H1 (cell line): ENCODE measurements around the gene PPP1R3G. TPM values are rescaled to one million over a fixed set of nuclear protein-coding genes. Genes with fewer than 3 reads are reported as not detected.

Experiments used
- CTCF ChIA-PET: fragments of 300-600 bp; sonication (Branson Sonifier 250); formaldehyde crosslinking; loops from one replicate; lab custom pipeline; 2021; ENCODE audit not compliant: partially characterized antibody; lab: Charles Lee
- POLR2A ChIA-PET: fragments of 300-600 bp; sonication (Branson Sonifier 250); formaldehyde crosslinking; loops from one replicate; lab custom pipeline; 2021; ENCODE audit warnings: inconsistent platforms; ENCODE audit not compliant: partially characterized antibody; lab: Charles Lee
- DNase-seq, 2 experiments: peaks; one replicate each; pipeline versions ENCODE4 v3.0.0 to v3.0.0-alpha.2; 2010 to 2022; ENCODE audit warnings: low spot score in 2 of 2, low read depth in 1 of 2, mixed read lengths in 1 of 2
- FAIRE-seq: peaks from 2 replicates; lab custom pipeline; 2011; peaks lifted over from hg19 to GRCh38; lab: Jason Lieb, UNC
- H2AFZ ChIP-seq: 2 replicates; pipeline ENCODE4 v1.8.1; 2012; ENCODE audit warnings: low read length, inconsistent platforms
- H2AK5ac ChIP-seq: 2 replicates; pipeline ENCODE4 v1.6.1; 2013; ENCODE audit warnings: low read depth, low read length
- H2BK120ac ChIP-seq: replicated peaks from 2 replicates; pipeline ENCODE3; 2013; ENCODE audit warnings: low read depth, low read length, inconsistent platforms
- H2BK12ac ChIP-seq: 2 replicates; pipeline ENCODE4 v1.6.1; 2013; ENCODE audit warnings: low read depth, low read length
- H2BK15ac ChIP-seq: 2 replicates; pipeline ENCODE4 v1.6.1; 2013; ENCODE audit warnings: low read length
- H2BK20ac ChIP-seq: 2 replicates; pipeline ENCODE4 v1.6.1; 2013; ENCODE audit warnings: low read length
- H2BK5ac ChIP-seq: 2 replicates; pipeline ENCODE4 v1.6.1; 2013; ENCODE audit warnings: low read depth, low read length
- H3K14ac ChIP-seq: 2 replicates; pipeline ENCODE4 v1.6.1; 2013; ENCODE audit warnings: inconsistent platforms; ENCODE audit not compliant: insufficient read length
- H3K18ac ChIP-seq: 2 replicates; pipeline ENCODE4 v1.6.1; 2013; ENCODE audit warnings: low read length; ENCODE audit errors: extremely low read depth
- H3K23ac ChIP-seq: 2 replicates; pipeline ENCODE4 v1.6.1; 2013; ENCODE audit warnings: inconsistent platforms; ENCODE audit not compliant: insufficient read length
- H3K23me2 ChIP-seq: 2 replicates; pipeline ENCODE4 v1.6.1; 2013; ENCODE audit warnings: low read depth, low read length
- H3K27ac ChIP-seq: 2 replicates; pipeline ENCODE4 v1.6.1; 2011; ENCODE audit warnings: low read depth, low read length, inconsistent platforms
- H3K27me3 ChIP-seq, 4 experiments: replicated peaks in 1 of 4; 1 replicate in 1 of 4; 2 replicates in 3 of 4; pipeline versions ENCODE4 v1.6.1 to v1.8.1; 2011 to 2013; ENCODE audit warnings: low read length in 3 of 4, mild to moderate bottlenecking in 3 of 4, inconsistent platforms in 2 of 4, mixed read lengths in 2 of 4, moderate library complexity in 1 of 4; ENCODE audit not compliant: control insufficient read depth in 3 of 4, insufficient read depth in 3 of 4; ENCODE audit errors: extremely low read depth in 1 of 4
- H3K36me3 ChIP-seq, 4 experiments: 2 replicates each; pipeline versions ENCODE4 v1.6.1 to v1.8.1; 2011 to 2013; ENCODE audit warnings: mild to moderate bottlenecking in 4 of 4, low read length in 3 of 4, moderate library complexity in 2 of 4, control low read depth in 1 of 4, inconsistent platforms in 1 of 4; ENCODE audit not compliant: insufficient read depth in 4 of 4, control insufficient read depth in 2 of 4
- H3K4ac ChIP-seq: replicated peaks from 2 replicates; pipeline ENCODE3; 2013; ENCODE audit warnings: low read length, low read depth, mixed read lengths, inconsistent platforms; ENCODE audit not compliant: insufficient read length
- H3K4me1 ChIP-seq, 4 experiments: replicated peaks in 1 of 4; 1 replicate in 1 of 4; 2 replicates in 3 of 4; pipeline versions ENCODE4 v1.6.1 to v1.8.1; 2011 to 2013; ENCODE audit warnings: low read length in 3 of 4, inconsistent platforms in 2 of 4, mixed read lengths in 1 of 4; ENCODE audit not compliant: insufficient read depth in 4 of 4, control insufficient read depth in 3 of 4
- H3K4me2 ChIP-seq, 2 experiments: 2 replicates each; pipeline versions ENCODE4 v1.6.1 to v1.8.1; 2011 to 2013; ENCODE audit warnings: low read depth in 2 of 2, low read length in 2 of 2, control low read depth in 1 of 2, inconsistent platforms in 1 of 2, mild to moderate bottlenecking in 1 of 2; ENCODE audit not compliant: insufficient read depth in 1 of 2
- H3K4me3 ChIP-seq, 4 experiments: fragments of 200-600, 300-600 bp in 1 of 4; sonication (generic), shearing (Covaris generic), sonication (Bioruptor Twin) in 1 of 4; 2 replicates each; pipeline versions ENCODE4 v1.5.1 to v1.8.1; 2011 to 2016; ENCODE audit warnings: low read length in 4 of 4, low read depth in 3 of 4, control low read depth in 2 of 4, inconsistent platforms in 2 of 4, mild to moderate bottlenecking in 2 of 4, mixed read lengths in 1 of 4, moderate library complexity in 1 of 4; ENCODE audit not compliant: insufficient read depth in 2 of 4; ENCODE audit errors: extremely low read depth in 1 of 4
- H3K56ac ChIP-seq: replicated peaks from 2 replicates; pipeline ENCODE3; 2013; ENCODE audit warnings: low read depth, mild to moderate bottlenecking, mixed read lengths, low read length, inconsistent platforms; ENCODE audit not compliant: insufficient read length
- H3K79me1 ChIP-seq: 2 replicates; pipeline ENCODE4 v1.6.1; 2013; ENCODE audit warnings: low read depth, low read length, control low read depth
- H3K79me2 ChIP-seq, 2 experiments: 2 replicates each; pipeline versions ENCODE4 v1.6.1 to v1.8.1; 2012 to 2013; ENCODE audit warnings: low read length in 2 of 2, mild to moderate bottlenecking in 2 of 2, inconsistent platforms in 1 of 2; ENCODE audit not compliant: insufficient read depth in 2 of 2, control insufficient read depth in 1 of 2
- H3K9ac ChIP-seq, 4 experiments: replicated peaks in 1 of 4; 1 replicate in 1 of 4; 2 replicates in 3 of 4; pipeline versions ENCODE4 v1.6.1 to v1.8.1; 2011 to 2013; ENCODE audit warnings: low read depth in 3 of 4, low read length in 3 of 4, control low read depth in 2 of 4, mild to moderate bottlenecking in 2 of 4, moderate library complexity in 2 of 4, inconsistent platforms in 1 of 4; ENCODE audit errors: extremely low read depth in 1 of 4
- H3K9me3 ChIP-seq, 2 experiments: 2 replicates each; pipeline versions ENCODE4 v1.6.1 to v1.8.1; 2012 to 2013; ENCODE audit warnings: mild to moderate bottlenecking in 2 of 2, moderate library complexity in 2 of 2, control low read depth in 1 of 2, inconsistent platforms in 1 of 2, low read depth in 1 of 2, low read length in 1 of 2, mixed read lengths in 1 of 2; ENCODE audit not compliant: insufficient read depth in 2 of 2
- H4K20me1 ChIP-seq, 2 experiments: replicated peaks in 1 of 2; 2 replicates each; pipeline versions ENCODE3 to v1.8.1; 2011 to 2013; ENCODE audit warnings: inconsistent platforms in 2 of 2, low read length in 2 of 2, mild to moderate bottlenecking in 1 of 2; ENCODE audit not compliant: insufficient read depth in 2 of 2, control insufficient read depth in 1 of 2
- H4K5ac ChIP-seq: 2 replicates; pipeline ENCODE4 v1.6.1; 2013; ENCODE audit warnings: low read length, low read depth, mixed read lengths, inconsistent platforms; ENCODE audit not compliant: insufficient read length
- H4K8ac ChIP-seq: 2 replicates; pipeline ENCODE4 v1.8.0; 2013; ENCODE audit warnings: mild to moderate bottlenecking, moderate library complexity, low read length, inconsistent platforms; ENCODE audit not compliant: insufficient read depth; ENCODE audit errors: extremely low read depth
- H4K91ac ChIP-seq: replicated peaks from 2 replicates; pipeline ENCODE3; 2013; ENCODE audit warnings: low read length, mixed read lengths, inconsistent platforms; ENCODE audit not compliant: insufficient read length
- YY1 ChIP-seq: IDR thresholded peaks from 2 replicates; pipeline ENCODE4 v1.6.1; 2011; ENCODE audit warnings: low read depth, mild to moderate bottlenecking, low read length
- WGBS, 2 experiments: shearing (Covaris generic) in 1 of 2; methylation state at CpG; one replicate each; pipeline versions ENCODE4 v1.1.6 to v1.1.7; 2013 to 2015; ENCODE audit warnings: low lambda C conversion rate in 2 of 2, mixed read lengths in 2 of 2, inconsistent platforms in 1 of 2, low coverage in 1 of 2, missing lambda C conversion rate in 1 of 2; ENCODE audit not compliant: insufficient replicate concordance in 2 of 2, insufficient coverage in 1 of 2, insufficient read length in 1 of 2; ENCODE audit errors: extremely low coverage in 1 of 2, missing lambda C conversion rate in 1 of 2; 5-methylcytosine and 5-hydroxymethylcytosine counted together
- polyA plus RNA-seq, 7 experiments: library from polyadenylated mRNA; depleted of rRNA in 3 of 7; stranded (reverse) in 5 of 7; unstranded in 2 of 7; fragments of >200 nt in 5 of 7; fragments of 200-250 nt in 2 of 7; gene quantifications; 1 replicate in 5 of 7; 2 replicates in 1 of 7; 4 replicates in 1 of 7; pipeline versions ENCODE4 v1.2.1 to v1.2.3, GENCODE V29; 2011 to 2013; ENCODE audit warnings: missing spikeins in 2 of 7, mixed read lengths in 2 of 7
- total RNA-seq: library from RNA; stranded (reverse); fragmentation: NEBNext Ultra II Directional; extraction: Animal tissue kit (Norgen Biotek cat#: 25700); gene quantifications from 2 replicates; pipeline ENCODE4 v1.2.1, GENCODE V29; 2021
- TF ChIP-seq, protein P1 (sequence below), 3 experiments: IDR thresholded peaks; 1 replicate in 2 of 3; 2 replicates in 1 of 3; pipeline versions ENCODE4 v1.5.1 to v1.6.1; 2011; ENCODE audit warnings: low read length in 3 of 3, mild to moderate bottlenecking in 3 of 3, inconsistent platforms in 2 of 3, low read depth in 1 of 3, moderate library complexity in 1 of 3; ENCODE audit not compliant: insufficient read depth in 1 of 3; ENCODE audit errors: control extremely low read depth in 1 of 3

The PPP1R3G gene
- total and polyA plus RNA-seq, 2 of the 8 experiments (the other 6 are each of a cell fraction or from before 2014, with no cell fraction given) = 0.03 to 0.09 TPM

DNA sequence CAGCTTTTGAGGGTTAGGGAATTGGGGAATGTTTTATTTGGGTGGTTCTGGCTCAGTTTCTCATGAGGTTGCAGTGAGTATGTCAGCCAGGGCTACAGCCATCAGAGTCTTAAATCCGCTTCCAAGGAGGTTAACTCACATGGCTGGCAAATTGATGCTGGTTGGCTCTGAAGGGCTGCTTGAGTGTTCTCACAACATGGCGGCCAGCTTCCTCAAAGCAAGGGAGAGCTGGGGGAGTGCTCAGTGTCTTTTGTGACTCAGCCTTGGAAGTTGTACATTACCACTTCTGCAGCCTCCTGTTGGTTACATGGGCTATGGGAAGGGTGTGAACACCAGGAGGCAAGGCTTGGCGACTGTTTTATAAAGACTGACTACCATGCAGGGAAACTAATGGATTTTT, 17.8 kb upstream of the PPP1R3G start:
- FAIRE-seq (no peak), DNase-seq (no peak)
- H4K8ac ChIP-seq = peak overlapping the region; percentile 25; the same call in 1 of the 2 replicates
- no peak overlapping the region for H3K23ac ChIP-seq
- no peaks in the 10 kb centered on the region for H3K36me3 ChIP-seq
- no peaks in the 10 kb centered on the region for H4K20me1 ChIP-seq
- no peaks in the 10 kb centered on the region; a peak in 1 of 4 replicates for H3K9me3 ChIP-seq
- POLR2A ChIA-PET = no interaction called here
- no peak overlapping the region for H4K5ac ChIP-seq
- no peaks in the 10 kb centered on the region for H3K79me2 ChIP-seq
- no peak overlapping the region for H3K4ac ChIP-seq
- H2BK120ac ChIP-seq = no peak overlapping the region
- TF ChIP-seq, protein P1, sequence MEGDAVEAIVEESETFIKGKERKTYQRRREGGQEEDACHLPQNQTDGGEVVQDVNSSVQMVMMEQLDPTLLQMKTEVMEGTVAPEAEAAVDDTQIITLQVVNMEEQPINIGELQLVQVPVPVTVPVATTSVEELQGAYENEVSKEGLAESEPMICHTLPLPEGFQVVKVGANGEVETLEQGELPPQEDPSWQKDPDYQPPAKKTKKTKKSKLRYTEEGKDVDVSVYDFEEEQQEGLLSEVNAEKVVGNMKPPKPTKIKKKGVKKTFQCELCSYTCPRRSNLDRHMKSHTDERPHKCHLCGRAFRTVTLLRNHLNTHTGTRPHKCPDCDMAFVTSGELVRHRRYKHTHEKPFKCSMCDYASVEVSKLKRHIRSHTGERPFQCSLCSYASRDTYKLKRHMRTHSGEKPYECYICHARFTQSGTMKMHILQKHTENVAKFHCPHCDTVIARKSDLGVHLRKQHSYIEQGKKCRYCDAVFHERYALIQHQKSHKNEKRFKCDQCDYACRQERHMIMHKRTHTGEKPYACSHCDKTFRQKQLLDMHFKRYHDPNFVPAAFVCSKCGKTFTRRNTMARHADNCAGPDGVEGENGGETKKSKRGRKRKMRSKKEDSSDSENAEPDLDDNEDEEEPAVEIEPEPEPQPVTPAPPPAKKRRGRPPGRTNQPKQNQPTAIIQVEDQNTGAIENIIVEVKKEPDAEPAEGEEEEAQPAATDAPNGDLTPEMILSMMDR (IDR thresholded peaks at IDR 0.05; ENCODE audit: control extremely low read depth in 1 of 3, insufficient read depth in 1 of 3, low read depth in 1 of 3, low read length in 3 of 3) = no peak
- TF ChIP-seq YY1 = peak; percentile 68
- TF ChIP-seq, all 59 proteins: peak for 1
- no peaks in the 10 kb centered on the region for H3K23me2 ChIP-seq
- H3K9ac ChIP-seq = no peak overlapping the region
- no peak overlapping the region for H3K4me3 ChIP-seq
- no peak overlapping the region for H3K14ac ChIP-seq
- no peak overlapping the region for H2BK12ac ChIP-seq
- no peak overlapping the region for H3K27ac ChIP-seq
- no peak overlapping the region for H3K56ac ChIP-seq
- no peak overlapping the region for H3K4me2 ChIP-seq
- H2BK5ac ChIP-seq = no peak overlapping the region
- no peak overlapping the region for H2AFZ ChIP-seq
- H3K27me3 ChIP-seq = no peaks in the 10 kb centered on the region
- H2BK15ac ChIP-seq = no peak overlapping the region
- H2AK5ac ChIP-seq = no peak overlapping the region
- no peak overlapping the region for H3K18ac ChIP-seq
- 89% methylated on average over 3 of the region's 3 CpGs; no CpG with 5 or more reads in 1 of the 2 experiments for WGBS, 2 experiments
- no peak overlapping the region for H4K91ac ChIP-seq
- H3K4me1 ChIP-seq = no peaks in the 10 kb centered on the region
- H2BK20ac ChIP-seq = no peak overlapping the region
- CTCF ChIA-PET = no interaction called here
- H3K79me1 ChIP-seq = no peaks in the 10 kb centered on the region
